Endothelial cell of umbilical vein (primary cell): ENCODE results near the gene GPR75. TPM values are rescaled to one million over a fixed set of nuclear protein-coding genes. Genes with fewer than 3 reads are reported as not detected.
"Not testable (repeated sequence)": the region's sequence is repeated elsewhere in the genome, so short reads cannot be mapped to it uniquely, and the experiment has no call there.

Experiments used
- BruUV-seq: library from RNA; stranded (reverse); fragments of 400-500 nt; replicated peaks from 2 replicates; lab custom pipeline; 2021; lab: Mats Ljungman, UMichigan
- CTCF ChIA-PET: fragments of 300-600, 350-600 bp; sonication (Branson Sonifier 250); formaldehyde crosslinking; loops from one replicate; lab custom pipeline; 2021; ENCODE audit warnings: antibody characterized with exemption, inconsistent platforms; lab: Charles Lee
- POLR2A ChIA-PET: fragments of 300-600, 350-600 bp; sonication (Branson Sonifier 250); formaldehyde crosslinking; loops from one replicate; lab custom pipeline; 2021; ENCODE audit warnings: antibody characterized with exemption, inconsistent platforms; lab: Charles Lee
- DNase-seq: peaks from one replicate; pipeline ENCODE4 v3.0.0-alpha.2; 2011; ENCODE audit warnings: low read depth, low spot score
- FAIRE-seq: peaks from 2 replicates; lab custom pipeline; 2011; peaks lifted over from hg19 to GRCh38; lab: Jason Lieb, UNC
- H2AFZ ChIP-seq: 2 replicates; pipeline ENCODE4 v1.6.0; 2012; ENCODE audit warnings: low read depth, low read length, control low read depth, inconsistent platforms
- H3K27ac ChIP-seq: 2 replicates; pipeline ENCODE4 v1.5.1; 2011; ENCODE audit warnings: low read depth, mild to moderate bottlenecking, control low read depth, low read length, moderate library complexity; ENCODE audit not compliant: insufficient read depth
- H3K27me3 ChIP-seq, 2 experiments: 2 replicates each; pipeline versions ENCODE4 v1.6.0 to v1.6.1; 2011; ENCODE audit warnings: low read length in 2 of 2, mixed read lengths in 1 of 2; ENCODE audit not compliant: control insufficient read depth in 2 of 2, insufficient read depth in 2 of 2
- H3K36me3 ChIP-seq, 2 experiments: 2 replicates in 1 of 2; 3 replicates in 1 of 2; pipeline ENCODE4 v1.5.1; 2011; ENCODE audit warnings: low read length in 2 of 2, mild to moderate bottlenecking in 1 of 2, moderate library complexity in 1 of 2; ENCODE audit not compliant: control insufficient read depth in 2 of 2, insufficient read depth in 2 of 2; ENCODE audit errors: extremely low read depth in 1 of 2
- H3K4me1 ChIP-seq: 3 replicates; pipeline ENCODE4 v1.5.1; 2011; ENCODE audit warnings: mild to moderate bottlenecking, low read length; ENCODE audit not compliant: control insufficient read depth, insufficient read depth; ENCODE audit errors: extremely low read depth
- H3K4me2 ChIP-seq: 2 replicates; pipeline ENCODE4 v1.6.1; 2011; ENCODE audit warnings: low read length, control low read depth, mixed read lengths; ENCODE audit not compliant: insufficient read depth
- H3K4me3 ChIP-seq, 3 experiments: fragments of 200-600 bp in 1 of 3; sonication (generic), shearing (Covaris generic) in 1 of 3; replicated peaks in 1 of 3; 2 replicates each; pipeline ENCODE4 v1.5.1; 2011 to 2016; ENCODE audit warnings: control low read depth in 3 of 3, low read length in 3 of 3, mild to moderate bottlenecking in 2 of 3, inconsistent platforms in 1 of 3, low read depth in 1 of 3, moderate library complexity in 1 of 3; ENCODE audit not compliant: insufficient read depth in 1 of 3
- H3K79me2 ChIP-seq: 2 replicates; pipeline ENCODE4 v1.6.0; 2012; ENCODE audit warnings: low read length, inconsistent platforms; ENCODE audit not compliant: control insufficient read depth, insufficient read depth
- H3K9ac ChIP-seq: replicated peaks from 2 replicates; pipeline ENCODE3; 2011; ENCODE audit warnings: low read length, control low read depth; ENCODE audit not compliant: insufficient read depth; ENCODE audit errors: extremely low read depth
- H3K9me1 ChIP-seq: replicated peaks from 3 replicates; pipeline ENCODE4 v1.6.0; 2011; ENCODE audit warnings: mild to moderate bottlenecking, low read length; ENCODE audit not compliant: control insufficient read depth, insufficient read depth; ENCODE audit errors: extremely low read depth
- H3K9me3 ChIP-seq: replicated peaks from 2 replicates; pipeline ENCODE4 v1.5.1; 2012; ENCODE audit warnings: low read length, inconsistent platforms; ENCODE audit not compliant: control insufficient read depth, insufficient read depth
- H4K20me1 ChIP-seq: replicated peaks from 2 replicates; pipeline ENCODE3; 2011; ENCODE audit warnings: mild to moderate bottlenecking, low read length; ENCODE audit not compliant: control insufficient read depth, insufficient read depth; ENCODE audit errors: extremely low read depth
- EZH2 ChIP-seq: IDR thresholded peaks from 2 replicates; pipeline ENCODE4 v1.6.1; 2012; ENCODE audit warnings: borderline replicate concordance, low read depth, mild to moderate bottlenecking, moderate library complexity, low read length, inconsistent platforms; ENCODE audit not compliant: severe bottlenecking
- FOS ChIP-seq: IDR thresholded peaks from 2 replicates; pipeline ENCODE4 v1.6.1; 2011; ENCODE audit warnings: mild to moderate bottlenecking, low read length, moderate library complexity, borderline replicate concordance; ENCODE audit not compliant: insufficient read depth
- GATA2 ChIP-seq: IDR thresholded peaks from 2 replicates; pipeline ENCODE4 v1.7.0; 2011; ENCODE audit warnings: low read depth, mild to moderate bottlenecking, moderate library complexity, mixed read lengths, low read length; ENCODE audit not compliant: insufficient read length, insufficient read depth
- JUN ChIP-seq: IDR thresholded peaks from 2 replicates; pipeline ENCODE4 v1.6.1; 2011; ENCODE audit warnings: borderline replicate concordance, low read depth; ENCODE audit not compliant: insufficient read length, insufficient read depth
- MYC ChIP-seq: IDR thresholded peaks from one replicate; pipeline ENCODE4 v1.6.1; 2011; ENCODE audit warnings: mild to moderate bottlenecking, low read depth, low read length
- POLR2A ChIP-seq: IDR thresholded peaks from 2 replicates; pipeline ENCODE4 v1.6.1; 2012; ENCODE audit warnings: low read depth, mild to moderate bottlenecking, control low read depth, low read length
- POLR2AphosphoS5 ChIP-seq: IDR thresholded peaks from 2 replicates; pipeline ENCODE4 v1.6.1; 2012; ENCODE audit warnings: low read depth, mild to moderate bottlenecking, control low read depth, low read length, moderate library complexity; ENCODE audit not compliant: insufficient read depth
- dilution Hi-C: fragments of 300-500 bp; cut with MboI; formaldehyde crosslinking; loops from one replicate; pipeline ENCODE4 v1.15.0; 2019; ENCODE audit warnings: low sequenced_read_pairs; ENCODE audit not compliant: extremely low pct_ligation_motif_present
- intact Hi-C: fragments of 100-400 bp; cut with micrococcal nuclease; formaldehyde crosslinking; loops from one replicate; pipeline ENCODE4 v1.10.0; 2022
- polyA plus RNA-seq, 4 experiments: library from polyadenylated mRNA; depleted of rRNA in 3 of 4; stranded (reverse) in 3 of 4; unstranded in 1 of 4; fragments of >200 nt; gene quantifications; 2 replicates each; pipeline versions ENCODE4 v1.2.1 to v1.2.3, GENCODE V29; 2011 to 2012; ENCODE audit warnings: missing spikeins in 1 of 4
- total RNA-seq: library from RNA; stranded (reverse); gene quantifications from 2 replicates; pipeline ENCODE4 v1.2.3, GENCODE V29; 2021
- TF ChIP-seq, protein P1 (sequence below), 2 donors: IDR thresholded peaks; 1 replicate in 1 of 2; 2 replicates in 1 of 2; pipeline ENCODE4 v1.5.1; 2011; ENCODE audit warnings: low read length in 2 of 2, mild to moderate bottlenecking in 2 of 2, moderate library complexity in 2 of 2, control low read depth in 1 of 2, inconsistent platforms in 1 of 2, low read depth in 1 of 2; ENCODE audit not compliant: insufficient read depth in 1 of 2; ENCODE audit errors: extremely low read depth in 1 of 2
- TF ChIP-seq, protein P2 (sequence below): IDR thresholded peaks from 2 replicates; pipeline ENCODE4 v1.6.1; 2011; ENCODE audit not compliant: insufficient read depth, insufficient read length

GPR75 gene
- total and polyA plus RNA-seq, 2 donors (not counting 3 experiments of a cell fraction or from before 2014, with no cell fraction given): 4.4 to 4.7 TPM

DNA sequence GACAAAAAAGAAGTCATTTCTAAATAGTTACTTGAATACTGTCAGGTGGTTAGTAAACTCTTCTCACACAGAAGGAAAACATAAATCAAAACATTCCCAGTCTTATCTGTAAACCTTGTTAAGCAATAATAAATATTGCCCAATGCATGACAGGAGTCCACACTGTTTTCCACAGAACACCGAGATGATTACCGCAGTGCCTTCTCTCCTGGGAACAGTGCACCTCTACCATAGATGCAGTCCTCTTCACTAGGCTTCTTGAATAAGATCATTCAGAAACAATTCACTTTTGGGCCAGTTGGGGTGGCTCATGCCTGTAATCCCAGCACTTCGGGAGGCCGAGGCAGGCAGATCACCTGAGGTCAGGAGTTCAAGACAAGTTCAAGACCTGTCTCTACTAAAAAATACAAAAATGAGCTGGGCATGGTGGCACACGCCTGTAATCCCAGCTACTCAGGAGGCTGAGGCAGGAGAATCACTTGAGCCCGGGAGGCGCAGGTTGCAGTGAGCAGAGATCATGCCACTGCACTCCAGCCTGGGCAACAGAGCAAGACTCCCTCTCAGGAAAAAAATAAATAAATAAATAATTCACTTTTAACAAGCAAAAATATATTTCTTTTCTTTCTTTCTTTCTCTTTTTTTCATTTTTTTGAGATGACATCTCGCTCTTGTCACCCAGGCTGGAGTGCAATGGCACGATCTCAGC is 8.6 kb downstream of the GPR75 start:
- H2AFZ ChIP-seq, H3K4me1 ChIP-seq, H4K20me1 ChIP-seq, H3K4me3 ChIP-seq, BruUV-seq, H3K27ac ChIP-seq, DNase-seq, H3K9me1 ChIP-seq, H3K36me3 ChIP-seq, H3K27me3 ChIP-seq, FAIRE-seq, H3K4me2 ChIP-seq, intact Hi-C loops, dilution Hi-C loops, H3K9ac ChIP-seq, H3K79me2 ChIP-seq, H3K9me3 ChIP-seq, CTCF ChIA-PET, POLR2A ChIA-PET: not testable (repeated sequence)

DNA sequence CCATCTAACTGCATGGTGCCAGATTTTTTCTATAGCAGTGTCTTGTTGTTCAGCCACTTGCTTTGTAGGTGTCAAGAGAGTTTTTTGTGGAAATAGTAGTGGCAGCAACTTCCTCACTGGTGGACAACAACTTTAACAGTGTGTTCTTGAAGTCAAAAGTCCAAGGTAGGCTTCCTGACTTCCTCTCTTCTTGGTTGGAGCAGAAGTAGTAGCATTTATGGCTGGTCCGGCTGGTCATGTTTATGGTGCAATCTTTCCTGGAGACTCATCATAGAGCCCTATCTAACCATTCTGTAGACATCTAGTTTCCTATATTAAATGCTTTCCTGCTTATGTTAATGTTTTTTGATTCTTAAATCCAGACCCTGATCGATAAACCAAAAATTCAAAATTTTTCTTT is 11.7 kb downstream of the GPR75 start:
- DNase-seq (no peak), FAIRE-seq (no peak)
- Histone ChIP-seq H3K9me1 (no peaks in the 10 kb centered on the region), H3K4me2 (no peak overlapping the region), H3K36me3 (no peaks in the 10 kb centered on the region), H3K27ac (no peak overlapping the region), H4K20me1 (no peaks in the 10 kb centered on the region), H3K4me1 (peaks cover 9% of the 10 kb centered on the region), H3K4me3 (no peak overlapping the region), H3K79me2 (no peaks in the 10 kb centered on the region), H3K9me3 (no peaks in the 10 kb centered on the region), H2AFZ (no peak overlapping the region), H3K27me3 (no peaks in the 10 kb centered on the region), H3K9ac (no peak overlapping the region)
- dilution Hi-C loops: no loop called here
- ChIA-PET POLR2A (no interaction called here), CTCF (no interaction called here)
- BruUV-seq: no TSS peak
- intact Hi-C loops: no loop called here
- TF ChIP-seq, protein P1, sequence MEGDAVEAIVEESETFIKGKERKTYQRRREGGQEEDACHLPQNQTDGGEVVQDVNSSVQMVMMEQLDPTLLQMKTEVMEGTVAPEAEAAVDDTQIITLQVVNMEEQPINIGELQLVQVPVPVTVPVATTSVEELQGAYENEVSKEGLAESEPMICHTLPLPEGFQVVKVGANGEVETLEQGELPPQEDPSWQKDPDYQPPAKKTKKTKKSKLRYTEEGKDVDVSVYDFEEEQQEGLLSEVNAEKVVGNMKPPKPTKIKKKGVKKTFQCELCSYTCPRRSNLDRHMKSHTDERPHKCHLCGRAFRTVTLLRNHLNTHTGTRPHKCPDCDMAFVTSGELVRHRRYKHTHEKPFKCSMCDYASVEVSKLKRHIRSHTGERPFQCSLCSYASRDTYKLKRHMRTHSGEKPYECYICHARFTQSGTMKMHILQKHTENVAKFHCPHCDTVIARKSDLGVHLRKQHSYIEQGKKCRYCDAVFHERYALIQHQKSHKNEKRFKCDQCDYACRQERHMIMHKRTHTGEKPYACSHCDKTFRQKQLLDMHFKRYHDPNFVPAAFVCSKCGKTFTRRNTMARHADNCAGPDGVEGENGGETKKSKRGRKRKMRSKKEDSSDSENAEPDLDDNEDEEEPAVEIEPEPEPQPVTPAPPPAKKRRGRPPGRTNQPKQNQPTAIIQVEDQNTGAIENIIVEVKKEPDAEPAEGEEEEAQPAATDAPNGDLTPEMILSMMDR (IDR thresholded peaks at IDR 0.05; ENCODE audit: extremely low read depth in 1 of 2, insufficient read depth in 1 of 2, low read depth in 1 of 2, low read length in 2 of 2): no peak
- TF ChIP-seq EZH2: no peak
- no peak for TF ChIP-seq GATA2
- TF ChIP-seq POLR2A: no peak
- TF ChIP-seq JUN: no peak
- no peak for TF ChIP-seq FOS
- TF ChIP-seq, protein P2, sequence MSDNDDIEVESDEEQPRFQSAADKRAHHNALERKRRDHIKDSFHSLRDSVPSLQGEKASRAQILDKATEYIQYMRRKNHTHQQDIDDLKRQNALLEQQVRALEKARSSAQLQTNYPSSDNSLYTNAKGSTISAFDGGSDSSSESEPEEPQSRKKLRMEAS: no peak
- TF ChIP-seq MYC: no peak
- no peak for TF ChIP-seq POLR2AphosphoS5
